ENCODE measurements around the gene BRD4.

The BRD4 gene

GRCh38 chr19:15332311-15332996 lies at the start of gene BRD4:
Gene BRD4, minus strand, starts transcription at chr19:15332539. Its CDS starts 59,440 bp downstream, at chr19:15273099.
- Mint-ChIP-seq H3K4me1 (ENCODE audit: low read depth) (peaks cover 57% of the 10 kb centered on the region), H3K9me3 (no peaks in the 10 kb centered on the region), H3K27ac (peak within 1 kb of the TSS; percentile 98)

GRCh38 chr19:15381864-15382263 lies 49.5 kb upstream of the BRD4 start:
- Mint-ChIP-seq H3K36me3 (ENCODE audit: low read depth) (peaks cover 31% of the 10 kb centered on the region), H3K9me3 (no peaks in the 10 kb centered on the region), H3K27ac (peak overlapping the region; percentile 74), H3K27me3 (no peaks in the 10 kb centered on the region), H3K4me1 (ENCODE audit: low read depth) (peaks cover 33% of the 10 kb centered on the region), H3K4me3 (no peak overlapping the region)

More at GRCh38 chr19:15332311-15332996, at the start of gene BRD4:
- peak within 1 kb of the TSS; percentile 96 for H3K4me3 Mint-ChIP-seq
- H3K27me3 Mint-ChIP-seq: no peaks in the 10 kb centered on the region
- peaks cover 24% of the 10 kb centered on the region for H3K36me3 Mint-ChIP-seq (ENCODE audit: low read depth)

GRCh38 chr19:15381429-15381828 lies 49.1 kb upstream of the BRD4 start:
- no peaks in the 10 kb centered on the region for H3K27me3 Mint-ChIP-seq
- H3K27ac Mint-ChIP-seq: peak overlapping the region; percentile 74
- H3K36me3 Mint-ChIP-seq (ENCODE audit: low read depth): peaks cover 32% of the 10 kb centered on the region
- H3K4me3 Mint-ChIP-seq: peak overlapping the region; percentile 90
- H3K4me1 Mint-ChIP-seq (ENCODE audit: low read depth): peaks cover 37% of the 10 kb centered on the region
- H3K9me3 Mint-ChIP-seq: no peaks in the 10 kb centered on the region

GRCh38 chr19:15379999-15380647 lies 47.8 kb upstream of the BRD4 start:
- peaks cover 28% of the 10 kb centered on the region for H3K36me3 Mint-ChIP-seq (ENCODE audit: low read depth)
- H3K27me3 Mint-ChIP-seq: no peaks in the 10 kb centered on the region
- no peaks in the 10 kb centered on the region for H3K9me3 Mint-ChIP-seq
- peak overlapping the region; percentile 90 for H3K4me3 Mint-ChIP-seq
- H3K4me1 Mint-ChIP-seq (ENCODE audit: low read depth): peaks cover 39% of the 10 kb centered on the region
- H3K27ac Mint-ChIP-seq: peak overlapping the region; percentile 99

GRCh38 chr19:15379083-15379998 lies 47.0 kb upstream of the BRD4 start, which contains the start of gene AKAP8:
Gene AKAP8, minus strand, starts transcription at chr19:15379787. Its CDS starts 56 bp downstream, at chr19:15379731.
- no peaks in the 10 kb centered on the region for H3K9me3 Mint-ChIP-seq
- H3K4me3 Mint-ChIP-seq: peak within 1 kb of the TSS; percentile 90
- H3K36me3 Mint-ChIP-seq (ENCODE audit: low read depth): peaks cover 28% of the 10 kb centered on the region
- H3K27me3 Mint-ChIP-seq: no peaks in the 10 kb centered on the region
- H3K4me1 Mint-ChIP-seq (ENCODE audit: low read depth): peaks cover 41% of the 10 kb centered on the region
- H3K27ac Mint-ChIP-seq: peak within 1 kb of the TSS; percentile 99

GRCh38 chr19:15378534-15379082 lies 46.3 kb upstream of the BRD4 start:
- Mint-ChIP-seq H3K4me3 (peak overlapping the region; percentile 90), H3K27ac (peak overlapping the region; percentile 99)

GRCh38 chr19:15374796-15375440 lies 42.6 kb upstream of the BRD4 start:
- Mint-ChIP-seq H3K27me3 (no peaks in the 10 kb centered on the region), H3K9me3 (no peaks in the 10 kb centered on the region)

More at GRCh38 chr19:15378534-15379082, 46.3 kb upstream of the BRD4 start:
- Mint-ChIP-seq H3K27me3 (no peaks in the 10 kb centered on the region), H3K4me1 (ENCODE audit: low read depth) (peaks cover 41% of the 10 kb centered on the region), H3K36me3 (ENCODE audit: low read depth) (peaks cover 28% of the 10 kb centered on the region), H3K9me3 (no peaks in the 10 kb centered on the region)

GRCh38 chr19:15374105-15374651 lies 41.8 kb upstream of the BRD4 start:
- H3K27ac Mint-ChIP-seq: no peak overlapping the region
- no peaks in the 10 kb centered on the region for H3K9me3 Mint-ChIP-seq
- H3K4me3 Mint-ChIP-seq: no peak overlapping the region
- peaks cover 43% of the 10 kb centered on the region for H3K36me3 Mint-ChIP-seq (ENCODE audit: low read depth)
- H3K27me3 Mint-ChIP-seq: no peaks in the 10 kb centered on the region
- peaks cover 31% of the 10 kb centered on the region for H3K4me1 Mint-ChIP-seq (ENCODE audit: low read depth)

More at GRCh38 chr19:15374796-15375440, 42.6 kb upstream of the BRD4 start:
- H3K4me3 Mint-ChIP-seq: no peak overlapping the region
- peak overlapping the region; percentile 65 for H3K27ac Mint-ChIP-seq
- H3K36me3 Mint-ChIP-seq (ENCODE audit: low read depth): peaks cover 37% of the 10 kb centered on the region
- peaks cover 34% of the 10 kb centered on the region for H3K4me1 Mint-ChIP-seq (ENCODE audit: low read depth)

- H3K4me3 Mint-ChIP-seq: no peak overlapping the region
- peaks cover 46% of the 10 kb centered on the region for H3K36me3 Mint-ChIP-seq (ENCODE audit: low read depth)
- no peak overlapping the region for H3K27ac Mint-ChIP-seq
- peaks cover 31% of the 10 kb centered on the region for H3K4me1 Mint-ChIP-seq (ENCODE audit: low read depth)
- no peaks in the 10 kb centered on the region for H3K9me3 Mint-ChIP-seq
- no peaks in the 10 kb centered on the region for H3K27me3 Mint-ChIP-seq
These were observed 41.3 kb upstream of the BRD4 start for GRCh38 chr19:15373644-15374043.

- Mint-ChIP-seq H3K4me1 (ENCODE audit: low read depth) (peaks cover 25% of the 10 kb centered on the region), H3K4me3 (no peak overlapping the region), H3K27ac (no peak overlapping the region), H3K36me3 (ENCODE audit: low read depth) (peaks cover 46% of the 10 kb centered on the region), H3K9me3 (no peaks in the 10 kb centered on the region), H3K27me3 (no peaks in the 10 kb centered on the region)
These were observed 40.6 kb upstream of the BRD4 start for GRCh38 chr19:15372891-15373301.

GRCh38 chr19:15372470-15372869 lies 40.1 kb upstream of the BRD4 start:
- Mint-ChIP-seq H3K27ac (no peak overlapping the region), H3K36me3 (ENCODE audit: low read depth) (peaks cover 48% of the 10 kb centered on the region), H3K9me3 (no peaks in the 10 kb centered on the region), H3K4me1 (ENCODE audit: low read depth) (peaks cover 22% of the 10 kb centered on the region), H3K27me3 (no peaks in the 10 kb centered on the region), H3K4me3 (no peak overlapping the region)

GRCh38 chr19:15371786-15372380 lies 39.5 kb upstream of the BRD4 start:
- no peak overlapping the region for H3K27ac Mint-ChIP-seq
- no peak overlapping the region for H3K4me3 Mint-ChIP-seq
- H3K27me3 Mint-ChIP-seq: no peaks in the 10 kb centered on the region
- H3K9me3 Mint-ChIP-seq: no peaks in the 10 kb centered on the region
- H3K36me3 Mint-ChIP-seq (ENCODE audit: low read depth): peaks cover 49% of the 10 kb centered on the region
- peaks cover 18% of the 10 kb centered on the region for H3K4me1 Mint-ChIP-seq (ENCODE audit: low read depth)

- H3K4me1 Mint-ChIP-seq (ENCODE audit: low read depth): peaks cover 14% of the 10 kb centered on the region
- no peaks in the 10 kb centered on the region for H3K9me3 Mint-ChIP-seq
- H3K27me3 Mint-ChIP-seq: no peaks in the 10 kb centered on the region
- no peak overlapping the region for H3K4me3 Mint-ChIP-seq
- H3K36me3 Mint-ChIP-seq (ENCODE audit: low read depth): peaks cover 50% of the 10 kb centered on the region
- no peak overlapping the region for H3K27ac Mint-ChIP-seq
These were observed 38.8 kb upstream of the BRD4 start for GRCh38 chr19:15371119-15371518.

- no peaks in the 10 kb centered on the region for H3K9me3 Mint-ChIP-seq
- H3K27ac Mint-ChIP-seq: no peak overlapping the region
- H3K4me3 Mint-ChIP-seq: no peak overlapping the region
- H3K4me1 Mint-ChIP-seq (ENCODE audit: low read depth): peaks cover 10% of the 10 kb centered on the region
- H3K36me3 Mint-ChIP-seq (ENCODE audit: low read depth): peaks cover 62% of the 10 kb centered on the region
- no peaks in the 10 kb centered on the region for H3K27me3 Mint-ChIP-seq
These were observed 37.2 kb upstream of the BRD4 start for GRCh38 chr19:15369594-15369891.
